GM12801 (cell line): ENCODE data around the gene MYL5.

Experiments
- CTCF ChIP-seq: IDR thresholded peaks from one replicate; pipeline ENCODE4 v1.5.1; 2011; ENCODE audit warnings: control low read depth; ENCODE audit not compliant: insufficient read length; ENCODE audit errors: extremely low read depth

MYL5 gene

GRCh38 chr4:721261-722168 lies 47.2 kb downstream of the MYL5 start:
- no peak for TF ChIP-seq CTCF

- no peak for TF ChIP-seq CTCF
These were observed 47.9 kb downstream of the MYL5 start for GRCh38 chr4:722169-722725.

GRCh38 chr4:722851-723360 lies 48.6 kb downstream of the MYL5 start:
- no peak for TF ChIP-seq CTCF

- TF ChIP-seq CTCF: no peak
These were observed 49.6 kb downstream of the MYL5 start for GRCh38 chr4:723751-724530.

GRCh38 chr4:725391-726234 lies 51.3 kb downstream of the MYL5 start:
- no peak for TF ChIP-seq CTCF

- no peak for TF ChIP-seq CTCF
These were observed 52.0 kb downstream of the MYL5 start for GRCh38 chr4:726235-726787.
